Posterior vena cava (tissue), 2 donors: Measurements from ENCODE around the gene TMEM106C. TPM values are rescaled to one million over a fixed set of nuclear protein-coding genes. Genes with fewer than 3 reads are reported as not detected.
"Not testable (repeated sequence)": the region's sequence is repeated elsewhere in the genome, so short reads cannot be mapped to it uniquely, and the experiment has no call there.

Experiments
- DNase-seq: peaks from one replicate; pipeline ENCODE4 v3.0.0-alpha.2; 2020; ENCODE audit warnings: low spot score
- intact Hi-C, 2 donors: fragments of 100-400 bp; cut with DNase I; formaldehyde crosslinking; loops; one replicate each; pipeline versions ENCODE4 v1.14.1 to v1.14.2; 2022 to 2023
- total RNA-seq, 2 donors: library from RNA; stranded (reverse); fragmentation: NEBNext Ultra II Directional; extraction: Animal tissue kit (Norgen Biotek cat#: 25700); gene quantifications; one replicate each; pipeline ENCODE4 v1.2.1, GENCODE V29; 2021
- donor health status: DM: yes; HTN: yes; CAD: no.
- donor health status: DM: yes; HTN: yes; CAD: no.

Gene TMEM106C
- total RNA-seq, 2 donors from 2014 or later, result 29.5 to 36.1 TPM

- no peak for DNase-seq
Observed at GRCh38 chr12:47946413-47947323, 16.7 kb upstream of the TMEM106C start.

GRCh38 chr12:47947341-47947740 is 16.1 kb upstream of the TMEM106C start:
- DNase-seq, result no peak
- intact Hi-C loops, result no loop called here

More at GRCh38 chr12:47946413-47947323, 16.7 kb upstream of the TMEM106C start:
- intact Hi-C loops, result no loop called here

GRCh38 chr12:47949441-47950341 is 13.7 kb upstream of the TMEM106C start:
- peak; percentile 94 for DNase-seq
- intact Hi-C loops, result no loop called here

GRCh38 chr12:47950856-47951468 is 12.4 kb upstream of the TMEM106C start:
- no peak for DNase-seq

GRCh38 chr12:47954058-47954457 is 9.3 kb upstream of the TMEM106C start:
- DNase-seq, result no peak
- intact Hi-C loops, result no loop called here

More at GRCh38 chr12:47950856-47951468, 12.4 kb upstream of the TMEM106C start:
- intact Hi-C loops, result no loop called here

- no peak for DNase-seq
- intact Hi-C loops, result loop anchor here in 1 of 2 donors (5.0 kb wide), 1 partner anchor 823 kb away; no protein-coding TSS in a partner anchor
Observed at GRCh38 chr12:47954467-47955045, 8.8 kb upstream of the TMEM106C start.

- intact Hi-C loops, result loop anchor here in 1 of 2 donors (5.0 kb wide), 1 partner anchor 822 kb away; no protein-coding TSS in a partner anchor
- no peak for DNase-seq
Observed at GRCh38 chr12:47955059-47955458, 8.3 kb upstream of the TMEM106C start.

- DNase-seq, result not testable (repeated sequence)
- intact Hi-C loops, result loop anchor here in 1 of 2 donors (5.0 kb wide), 1 partner anchor 820 kb away; no protein-coding TSS in a partner anchor
Observed at GRCh38 chr12:47957671-47958070, 5.7 kb upstream of the TMEM106C start.

- DNase-seq, result no peak
- intact Hi-C loops, result no loop called here
Observed at GRCh38 chr12:47962198-47962597, 1.2 kb upstream of the TMEM106C start.

- peak; percentile 51 for DNase-seq
- intact Hi-C loops, result no loop called here
Observed at GRCh38 chr12:47964106-47964728, 821 bp downstream of the TMEM106C start.

GRCh38 chr12:47965581-47965980 is 2.2 kb downstream of the TMEM106C start:
- intact Hi-C loops, result no loop called here
- DNase-seq, result no peak

GRCh38 chr12:47967461-47968321 is 4.3 kb downstream of the TMEM106C start:
- no peak for DNase-seq
- intact Hi-C loops, result no loop called here

- no peak for DNase-seq
- intact Hi-C loops, result no loop called here
Observed at GRCh38 chr12:47969845-47970244, 6.4 kb downstream of the TMEM106C start.

GRCh38 chr12:47970843-47971242 is 7.4 kb downstream of the TMEM106C start:
- no peak for DNase-seq
- intact Hi-C loops, result no loop called here

- intact Hi-C loops, result no loop called here
- no peak for DNase-seq
Observed at GRCh38 chr12:47972895-47973294, 9.5 kb downstream of the TMEM106C start.

GRCh38 chr12:47973870-47974269 is 10.5 kb downstream of the TMEM106C start:
- intact Hi-C loops, result no loop called here
- peak; percentile 67 for DNase-seq

GRCh38 chr12:47975036-47975620 is 11.7 kb downstream of the TMEM106C start:
- peak; percentile 74 for DNase-seq

More at GRCh38 chr12:47975036-47975620, 11.7 kb downstream of the TMEM106C start:
- intact Hi-C loops, result no loop called here
